ENCODE data around the gene TAX1BP1.

Gene TAX1BP1

GRCh38 chr7:27762062-27762461 is 22.1 kb downstream of the TAX1BP1 start:
- TF ChIP-seq CTCF (IDR thresholded peaks at IDR 0.05; ENCODE audit: low read depth, low read length), result no peak

GRCh38 chr7:27763983-27764508 is 24.1 kb downstream of the TAX1BP1 start:
- TF ChIP-seq CTCF (IDR thresholded peaks at IDR 0.05; ENCODE audit: low read depth, low read length), result no peak
- no peak overlapping the region for H3K4me3 ChIP-seq (ENCODE audit: low read depth, low read length)

More at GRCh38 chr7:27762062-27762461, 22.1 kb downstream of the TAX1BP1 start:
- H3K4me3 ChIP-seq (ENCODE audit: low read depth, low read length), result no peak overlapping the region

- no peak overlapping the region for H3K4me3 ChIP-seq (ENCODE audit: low read depth, low read length)
- TF ChIP-seq CTCF (IDR thresholded peaks at IDR 0.05; ENCODE audit: low read depth, low read length), result no peak
Observed at GRCh38 chr7:27765841-27766240, 25.9 kb downstream of the TAX1BP1 start.

- TF ChIP-seq CTCF (IDR thresholded peaks at IDR 0.05; ENCODE audit: low read depth, low read length), result no peak
- no peak overlapping the region for H3K4me3 ChIP-seq (ENCODE audit: low read depth, low read length)
Observed at GRCh38 chr7:27767374-27767773, 27.4 kb downstream of the TAX1BP1 start.

GRCh38 chr7:27771111-27771510 is 31.1 kb downstream of the TAX1BP1 start:
- no peak for TF ChIP-seq CTCF (IDR thresholded peaks at IDR 0.05; ENCODE audit: low read depth, low read length)
- H3K4me3 ChIP-seq (ENCODE audit: low read depth, low read length), result no peak overlapping the region

GRCh38 chr7:27774717-27775328 is 34.9 kb downstream of the TAX1BP1 start:
- no peak; the same call in 1 of the 2 replicates for TF ChIP-seq CTCF (IDR thresholded peaks at IDR 0.05; ENCODE audit: low read depth, low read length)
- no peak overlapping the region for H3K4me3 ChIP-seq (ENCODE audit: low read depth, low read length)

- TF ChIP-seq CTCF (IDR thresholded peaks at IDR 0.05; ENCODE audit: low read depth, low read length), result no peak
- H3K4me3 ChIP-seq (ENCODE audit: low read depth, low read length), result no peak overlapping the region
Observed at GRCh38 chr7:27775782-27776181, 35.8 kb downstream of the TAX1BP1 start.
